ENCODE results near the gene DECR2.

DNA sequence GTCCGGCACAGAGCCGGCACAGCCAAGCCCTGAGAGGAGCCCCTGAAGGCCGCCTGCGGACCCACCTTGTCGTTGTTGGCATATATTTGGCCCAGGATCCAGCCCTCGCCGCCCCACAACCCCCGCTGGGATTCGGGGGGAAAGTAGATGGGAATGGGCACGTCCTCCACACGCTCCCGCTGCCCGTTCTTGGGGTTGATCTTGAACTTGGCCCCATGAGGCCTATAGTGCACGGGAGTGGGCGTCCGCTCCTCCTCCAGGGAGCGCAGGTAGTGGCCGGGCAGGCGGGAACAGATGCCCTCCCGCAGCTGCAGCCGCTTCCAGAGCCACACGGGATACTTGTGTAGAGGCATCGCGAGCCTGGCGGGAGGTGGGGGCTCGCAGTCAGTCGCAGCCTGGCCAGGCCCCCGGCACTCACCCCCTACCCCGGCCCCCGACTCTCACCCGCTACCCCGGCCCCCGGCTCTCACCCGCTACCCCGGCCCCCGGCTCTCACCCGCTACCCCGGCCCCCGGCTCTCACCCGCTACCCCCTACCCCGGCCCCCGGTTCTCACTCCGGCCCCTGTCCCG, 31.7 kb upstream of the DECR2 start:
- TF ChIP-seq, protein P1, sequence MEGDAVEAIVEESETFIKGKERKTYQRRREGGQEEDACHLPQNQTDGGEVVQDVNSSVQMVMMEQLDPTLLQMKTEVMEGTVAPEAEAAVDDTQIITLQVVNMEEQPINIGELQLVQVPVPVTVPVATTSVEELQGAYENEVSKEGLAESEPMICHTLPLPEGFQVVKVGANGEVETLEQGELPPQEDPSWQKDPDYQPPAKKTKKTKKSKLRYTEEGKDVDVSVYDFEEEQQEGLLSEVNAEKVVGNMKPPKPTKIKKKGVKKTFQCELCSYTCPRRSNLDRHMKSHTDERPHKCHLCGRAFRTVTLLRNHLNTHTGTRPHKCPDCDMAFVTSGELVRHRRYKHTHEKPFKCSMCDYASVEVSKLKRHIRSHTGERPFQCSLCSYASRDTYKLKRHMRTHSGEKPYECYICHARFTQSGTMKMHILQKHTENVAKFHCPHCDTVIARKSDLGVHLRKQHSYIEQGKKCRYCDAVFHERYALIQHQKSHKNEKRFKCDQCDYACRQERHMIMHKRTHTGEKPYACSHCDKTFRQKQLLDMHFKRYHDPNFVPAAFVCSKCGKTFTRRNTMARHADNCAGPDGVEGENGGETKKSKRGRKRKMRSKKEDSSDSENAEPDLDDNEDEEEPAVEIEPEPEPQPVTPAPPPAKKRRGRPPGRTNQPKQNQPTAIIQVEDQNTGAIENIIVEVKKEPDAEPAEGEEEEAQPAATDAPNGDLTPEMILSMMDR (IDR thresholded peaks at IDR 0.05; ENCODE audit: insufficient read depth, low read length, poor library complexity, severe bottlenecking), result no peak
- TF ChIP-seq EZH2phosphoT487 (conservative IDR thresholded peaks at IDR 0.05; ENCODE audit: low read length), result no peak

All from SU-DHL-6 (cell line).